SK-N-SH (cell line): Measurements from ENCODE around the gene ANGPTL4. TPM values are rescaled to one million over a fixed set of nuclear protein-coding genes. Genes with fewer than 3 reads are reported as not detected.

Source experiments
- CTCF ChIA-PET: fragments of 300-600, 350-600 bp; formaldehyde crosslinking; extraction: SDS; loops from one replicate; lab custom pipeline; 2021; lab: Yijun Ruan, JAX
- POLR2A ChIA-PET: fragments of 350-600 bp; sonication (Branson Sonifier 250); formaldehyde crosslinking; extraction: SDS; loops from one replicate; lab custom pipeline; 2020; ENCODE audit warnings: antibody characterized with exemption, inconsistent platforms; lab: Yijun Ruan, JAX
- DNase-seq: peaks from one replicate; pipeline ENCODE4 v3.0.0; 2012
- H2AFZ ChIP-seq: fragments of 200-600 bp; sonication (generic); 2 replicates; pipeline ENCODE4 v1.8.1; 2016; ENCODE audit warnings: antibody characterized with exemption, mild to moderate bottlenecking, low read depth
- H3F3A ChIP-seq: fragments of 200-600 bp; sonication (generic); replicated peaks from 2 replicates; pipeline ENCODE3; 2016; ENCODE audit warnings: antibody characterized with exemption, mild to moderate bottlenecking; ENCODE audit not compliant: insufficient read depth
- H3K27ac ChIP-seq, 2 experiments: fragments of 200-500 bp in 1 of 2; fragments of 200-600 bp in 1 of 2; sonication (Bioruptor generic) in 1 of 2; sonication (generic), shearing (Covaris generic) in 1 of 2; 2 replicates each; pipeline versions ENCODE4 v1.5.1 to v1.6.1; 2014 to 2016; ENCODE audit warnings: low read depth in 2 of 2, inconsistent platforms in 1 of 2, low read length in 1 of 2, mild to moderate bottlenecking in 1 of 2, mixed read lengths in 1 of 2
- H3K27me3 ChIP-seq: fragments of 200-600 bp; sonication (generic), shearing (Covaris generic); 2 replicates; pipeline ENCODE4 v1.6.1; 2016; ENCODE audit warnings: mixed run types; ENCODE audit not compliant: insufficient read depth
- H3K36me3 ChIP-seq, 2 experiments: fragments of 200-500 bp in 1 of 2; fragments of 200-600 bp in 1 of 2; sonication (Bioruptor generic) in 1 of 2; sonication (generic) in 1 of 2; replicated peaks in 1 of 2; 2 replicates each; pipeline versions ENCODE3 to v1.5.1; 2014 to 2016; ENCODE audit warnings: low read length in 1 of 2, mild to moderate bottlenecking in 1 of 2; ENCODE audit not compliant: insufficient read depth in 2 of 2, control insufficient read depth in 1 of 2
- H3K4me1 ChIP-seq, 2 experiments: fragments of 200-500 bp in 1 of 2; fragments of 200-600 bp in 1 of 2; sonication (Bioruptor generic) in 1 of 2; sonication (generic), shearing (Covaris generic) in 1 of 2; 2 replicates each; pipeline versions ENCODE4 v1.5.1 to v1.6.1; 2014 to 2016; ENCODE audit warnings: low read depth in 1 of 2, low read length in 1 of 2, mixed run types in 1 of 2; ENCODE audit not compliant: insufficient read depth in 2 of 2, control insufficient read depth in 1 of 2
- H3K4me2 ChIP-seq: fragments of 200-600 bp; sonication (generic), shearing (Covaris generic); 2 replicates; pipeline ENCODE4 v1.6.1; 2017; ENCODE audit warnings: mixed run types
- H3K4me3 ChIP-seq, 2 experiments: fragments of 200-500 bp in 1 of 2; fragments of 200-600 bp in 1 of 2; sonication (Bioruptor generic) in 1 of 2; sonication (generic), shearing (Covaris generic) in 1 of 2; 2 replicates each; pipeline versions ENCODE4 v1.5.1 to v1.8.1; 2014 to 2016; ENCODE audit warnings: low read depth in 2 of 2, inconsistent platforms in 1 of 2, low read length in 1 of 2, mild to moderate bottlenecking in 1 of 2, mixed read lengths in 1 of 2, moderate library complexity in 1 of 2
- H3K79me2 ChIP-seq: fragments of 200-600 bp; sonication (generic); 2 replicates; pipeline ENCODE4 v1.8.1; 2017; ENCODE audit warnings: mild to moderate bottlenecking; ENCODE audit not compliant: insufficient read depth
- H3K9ac ChIP-seq: fragments of 200-600 bp; sonication (generic); 2 replicates; pipeline ENCODE4 v1.6.1; 2017; ENCODE audit warnings: mixed run types
- H3K9me2 ChIP-seq: fragments of 200-600 bp; sonication (generic); 2 replicates; pipeline ENCODE4 v1.6.1; 2017; ENCODE audit warnings: mixed run types
- H3K9me3 ChIP-seq: fragments of 200-600 bp; sonication (generic); 2 replicates; pipeline ENCODE4 v1.6.1; 2017; ENCODE audit warnings: mixed run types, mild to moderate bottlenecking, moderate library complexity
- H4K20me1 ChIP-seq: fragments of 200-600 bp; sonication (generic); 2 replicates; pipeline ENCODE4 v1.6.1; 2017; ENCODE audit warnings: mild to moderate bottlenecking, mixed run types; ENCODE audit not compliant: insufficient read depth
- ELF1 ChIP-seq: IDR thresholded peaks from 2 replicates; pipeline ENCODE4 v1.4.0; 2012
- EP300 ChIP-seq, 2 experiments: IDR thresholded peaks; 2 replicates each; pipeline versions ENCODE4 v1.4.0 to v1.6.1; 2012; ENCODE audit warnings: borderline replicate concordance in 1 of 2, low read depth in 1 of 2, low read length in 1 of 2
- GABPA ChIP-seq: IDR thresholded peaks from 2 replicates; pipeline ENCODE4 v1.4.0; 2012; ENCODE audit warnings: low read depth, mild to moderate bottlenecking
- GATA2 ChIP-seq: sonication (generic); formaldehyde crosslinking; IDR thresholded peaks from 2 replicates; pipeline ENCODE4 v1.5.0; 2020; ENCODE audit warnings: mild to moderate bottlenecking, missing genetic modification reagents
- JUND ChIP-seq: IDR thresholded peaks from 2 replicates; pipeline ENCODE4 v1.4.0; 2012
- MEF2A ChIP-seq: IDR thresholded peaks from 2 replicates; pipeline ENCODE4 v1.4.0; 2012; ENCODE audit warnings: low read depth, borderline replicate concordance
- NFIC ChIP-seq: IDR thresholded peaks from 2 replicates; pipeline ENCODE4 v1.4.0; 2012; ENCODE audit warnings: borderline replicate concordance
- POLR2AphosphoS5 ChIP-seq: IDR thresholded peaks from 2 replicates; pipeline ENCODE4 v1.6.1; 2012; ENCODE audit warnings: low read depth, low read length
- RFX5 ChIP-seq: IDR thresholded peaks from 2 replicates; pipeline ENCODE4 v1.6.1; 2012; ENCODE audit warnings: mild to moderate bottlenecking, improper control_type of control experiment, low read length
- RXRA ChIP-seq: IDR thresholded peaks from 2 replicates; pipeline ENCODE4 v1.4.0; 2012; ENCODE audit warnings: low read depth, mild to moderate bottlenecking, borderline replicate concordance
- SMC3 ChIP-seq: IDR thresholded peaks from 2 replicates; pipeline ENCODE4 v1.6.1; 2012; ENCODE audit warnings: low read depth, low read length, improper control_type of control experiment
- TCF12 ChIP-seq: IDR thresholded peaks from 2 replicates; pipeline ENCODE4 v1.4.0; 2012
- WGBS: methylation state at CpG from one replicate; pipeline ENCODE4 v1.1.6; 2017; ENCODE audit warnings: low lambda C conversion rate; 5-methylcytosine and 5-hydroxymethylcytosine counted together
- polyA plus RNA-seq, 3 experiments: library from polyadenylated mRNA; depleted of rRNA; stranded (reverse); fragments of >200 nt; gene quantifications; 2 replicates each; pipeline ENCODE4 v1.2.3, GENCODE V29; 2012
- TF ChIP-seq, protein P1 (sequence below): IDR thresholded peaks from 2 replicates; pipeline ENCODE4 v1.4.0; 2012; ENCODE audit warnings: low read depth
- TF ChIP-seq, protein P2 (sequence below): fragments of 200-600 bp; sonication (generic); IDR thresholded peaks from 2 replicates; pipeline ENCODE4 v1.6.1; 2017; ENCODE audit warnings: antibody characterized with exemption, mild to moderate bottlenecking, moderate library complexity
- TF ChIP-seq, protein P3 (sequence below): IDR thresholded peaks from 2 replicates; pipeline ENCODE4 v1.4.0; 2012; ENCODE audit warnings: low read depth, borderline replicate concordance
- TF ChIP-seq, protein P4 (sequence below): IDR thresholded peaks from 2 replicates; pipeline ENCODE4; 2012
- TF ChIP-seq, protein P5 (sequence below): IDR thresholded peaks from 2 replicates; pipeline ENCODE4 v1.6.1; 2012; ENCODE audit warnings: mild to moderate bottlenecking, low read depth, low read length, moderate library complexity
- TF ChIP-seq, protein P6 (sequence below): fragments of 150-350 bp; IDR thresholded peaks from 2 replicates; pipeline ENCODE4 v1.6.1; 2016; ENCODE audit warnings: mild to moderate bottlenecking, low read depth, low read length

ANGPTL4 gene
- polyA plus RNA-seq, 1 of the 3 experiments (the other 2 are of a cell fraction) = 62.5 TPM

DNA sequence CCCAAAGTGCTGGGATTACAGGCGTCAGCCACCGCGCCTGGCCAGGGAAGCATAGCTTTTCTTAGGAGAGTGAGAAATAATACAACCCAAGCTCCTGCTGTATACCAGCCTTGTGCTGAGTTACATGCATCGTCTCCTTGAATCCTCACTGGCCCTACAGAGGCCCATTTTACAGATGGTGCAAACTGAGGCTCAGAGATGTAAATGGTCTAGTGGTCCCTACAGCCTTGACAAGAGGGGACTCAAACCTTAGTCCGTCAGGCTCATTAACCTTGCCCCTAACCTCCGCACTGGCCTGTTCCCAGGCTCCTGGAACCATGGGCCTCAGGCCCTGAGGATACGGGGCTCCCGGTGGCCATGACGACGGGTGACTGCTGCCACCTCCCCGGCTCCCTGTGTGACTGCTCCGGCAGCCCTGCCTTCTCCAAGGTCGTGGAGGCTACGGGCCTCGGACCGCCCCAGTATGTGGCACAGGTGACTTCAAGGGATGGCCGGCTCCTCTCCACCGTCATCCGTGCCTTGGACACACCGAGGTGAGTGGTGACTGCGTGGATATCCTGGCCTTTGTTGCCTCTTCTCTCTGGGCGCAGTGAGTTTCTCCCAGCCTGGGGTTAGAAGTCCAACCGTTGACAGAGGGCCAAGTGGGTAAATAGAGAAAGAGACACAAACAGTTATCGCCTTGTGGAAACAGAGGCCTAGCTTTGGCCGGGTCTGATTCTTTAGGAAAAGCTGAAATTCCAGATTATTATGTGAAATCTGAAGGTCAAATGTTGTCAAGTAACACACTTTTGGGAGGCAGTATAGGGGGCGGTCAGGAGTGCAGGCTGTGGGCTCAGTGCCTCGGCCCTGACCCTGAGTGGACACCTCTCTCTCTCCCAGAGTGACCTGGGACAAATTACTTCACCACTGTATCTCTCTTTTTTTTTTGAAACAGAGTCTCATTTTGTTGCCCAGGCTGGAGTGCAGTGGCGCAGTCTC is 57.8 kb downstream of the ANGPTL4 start:
- Histone ChIP-seq H3K4me3 (no peak overlapping the region), H3F3A (peaks cover 3% of the 10 kb centered on the region), H3K27me3 (no peaks in the 10 kb centered on the region), H3K4me2 (no peak overlapping the region), H3K4me1 (peaks cover 0 to 8% of the 10 kb centered on the region in 2 experiments; a peak in 2 of 4 replicates)
- TF ChIP-seq, protein P1, sequence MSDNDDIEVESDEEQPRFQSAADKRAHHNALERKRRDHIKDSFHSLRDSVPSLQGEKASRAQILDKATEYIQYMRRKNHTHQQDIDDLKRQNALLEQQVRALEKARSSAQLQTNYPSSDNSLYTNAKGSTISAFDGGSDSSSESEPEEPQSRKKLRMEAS = no peak
- TF ChIP-seq, protein P2, sequence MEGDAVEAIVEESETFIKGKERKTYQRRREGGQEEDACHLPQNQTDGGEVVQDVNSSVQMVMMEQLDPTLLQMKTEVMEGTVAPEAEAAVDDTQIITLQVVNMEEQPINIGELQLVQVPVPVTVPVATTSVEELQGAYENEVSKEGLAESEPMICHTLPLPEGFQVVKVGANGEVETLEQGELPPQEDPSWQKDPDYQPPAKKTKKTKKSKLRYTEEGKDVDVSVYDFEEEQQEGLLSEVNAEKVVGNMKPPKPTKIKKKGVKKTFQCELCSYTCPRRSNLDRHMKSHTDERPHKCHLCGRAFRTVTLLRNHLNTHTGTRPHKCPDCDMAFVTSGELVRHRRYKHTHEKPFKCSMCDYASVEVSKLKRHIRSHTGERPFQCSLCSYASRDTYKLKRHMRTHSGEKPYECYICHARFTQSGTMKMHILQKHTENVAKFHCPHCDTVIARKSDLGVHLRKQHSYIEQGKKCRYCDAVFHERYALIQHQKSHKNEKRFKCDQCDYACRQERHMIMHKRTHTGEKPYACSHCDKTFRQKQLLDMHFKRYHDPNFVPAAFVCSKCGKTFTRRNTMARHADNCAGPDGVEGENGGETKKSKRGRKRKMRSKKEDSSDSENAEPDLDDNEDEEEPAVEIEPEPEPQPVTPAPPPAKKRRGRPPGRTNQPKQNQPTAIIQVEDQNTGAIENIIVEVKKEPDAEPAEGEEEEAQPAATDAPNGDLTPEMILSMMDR = no peak
- no peak for TF ChIP-seq MEF2A
- TF ChIP-seq, protein P3, sequence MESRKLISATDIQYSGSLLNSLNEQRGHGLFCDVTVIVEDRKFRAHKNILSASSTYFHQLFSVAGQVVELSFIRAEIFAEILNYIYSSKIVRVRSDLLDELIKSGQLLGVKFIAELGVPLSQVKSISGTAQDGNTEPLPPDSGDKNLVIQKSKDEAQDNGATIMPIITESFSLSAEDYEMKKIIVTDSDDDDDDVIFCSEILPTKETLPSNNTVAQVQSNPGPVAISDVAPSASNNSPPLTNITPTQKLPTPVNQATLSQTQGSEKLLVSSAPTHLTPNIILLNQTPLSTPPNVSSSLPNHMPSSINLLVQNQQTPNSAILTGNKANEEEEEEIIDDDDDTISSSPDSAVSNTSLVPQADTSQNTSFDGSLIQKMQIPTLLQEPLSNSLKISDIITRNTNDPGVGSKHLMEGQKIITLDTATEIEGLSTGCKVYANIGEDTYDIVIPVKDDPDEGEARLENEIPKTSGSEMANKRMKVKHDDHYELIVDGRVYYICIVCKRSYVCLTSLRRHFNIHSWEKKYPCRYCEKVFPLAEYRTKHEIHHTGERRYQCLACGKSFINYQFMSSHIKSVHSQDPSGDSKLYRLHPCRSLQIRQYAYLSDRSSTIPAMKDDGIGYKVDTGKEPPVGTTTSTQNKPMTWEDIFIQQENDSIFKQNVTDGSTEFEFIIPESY = no peak
- TF ChIP-seq, protein P4, sequence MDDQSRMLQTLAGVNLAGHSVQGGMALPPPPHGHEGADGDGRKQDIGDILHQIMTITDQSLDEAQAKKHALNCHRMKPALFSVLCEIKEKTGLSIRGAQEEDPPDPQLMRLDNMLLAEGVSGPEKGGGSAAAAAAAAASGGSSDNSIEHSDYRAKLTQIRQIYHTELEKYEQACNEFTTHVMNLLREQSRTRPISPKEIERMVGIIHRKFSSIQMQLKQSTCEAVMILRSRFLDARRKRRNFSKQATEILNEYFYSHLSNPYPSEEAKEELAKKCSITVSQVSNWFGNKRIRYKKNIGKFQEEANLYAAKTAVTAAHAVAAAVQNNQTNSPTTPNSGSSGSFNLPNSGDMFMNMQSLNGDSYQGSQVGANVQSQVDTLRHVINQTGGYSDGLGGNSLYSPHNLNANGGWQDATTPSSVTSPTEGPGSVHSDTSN = no peak
- TF ChIP-seq RXRA = no peak
- TF ChIP-seq RFX5 = no peak
- TF ChIP-seq JUND = no peak
- TF ChIP-seq POLR2AphosphoS5 = no peak
- TF ChIP-seq SMC3 = no peak
- TF ChIP-seq NFIC = no peak
- TF ChIP-seq GABPA = no peak
- no peak for TF ChIP-seq GATA2 (CRISPR knock-in tag)
- TF ChIP-seq ELF1 = no peak
- TF ChIP-seq EP300 (IDR thresholded peaks at IDR 0.05; ENCODE audit: borderline replicate concordance in 1 of 2, low read depth in 1 of 2, low read length in 1 of 2) = no peak
- TF ChIP-seq, protein P5, sequence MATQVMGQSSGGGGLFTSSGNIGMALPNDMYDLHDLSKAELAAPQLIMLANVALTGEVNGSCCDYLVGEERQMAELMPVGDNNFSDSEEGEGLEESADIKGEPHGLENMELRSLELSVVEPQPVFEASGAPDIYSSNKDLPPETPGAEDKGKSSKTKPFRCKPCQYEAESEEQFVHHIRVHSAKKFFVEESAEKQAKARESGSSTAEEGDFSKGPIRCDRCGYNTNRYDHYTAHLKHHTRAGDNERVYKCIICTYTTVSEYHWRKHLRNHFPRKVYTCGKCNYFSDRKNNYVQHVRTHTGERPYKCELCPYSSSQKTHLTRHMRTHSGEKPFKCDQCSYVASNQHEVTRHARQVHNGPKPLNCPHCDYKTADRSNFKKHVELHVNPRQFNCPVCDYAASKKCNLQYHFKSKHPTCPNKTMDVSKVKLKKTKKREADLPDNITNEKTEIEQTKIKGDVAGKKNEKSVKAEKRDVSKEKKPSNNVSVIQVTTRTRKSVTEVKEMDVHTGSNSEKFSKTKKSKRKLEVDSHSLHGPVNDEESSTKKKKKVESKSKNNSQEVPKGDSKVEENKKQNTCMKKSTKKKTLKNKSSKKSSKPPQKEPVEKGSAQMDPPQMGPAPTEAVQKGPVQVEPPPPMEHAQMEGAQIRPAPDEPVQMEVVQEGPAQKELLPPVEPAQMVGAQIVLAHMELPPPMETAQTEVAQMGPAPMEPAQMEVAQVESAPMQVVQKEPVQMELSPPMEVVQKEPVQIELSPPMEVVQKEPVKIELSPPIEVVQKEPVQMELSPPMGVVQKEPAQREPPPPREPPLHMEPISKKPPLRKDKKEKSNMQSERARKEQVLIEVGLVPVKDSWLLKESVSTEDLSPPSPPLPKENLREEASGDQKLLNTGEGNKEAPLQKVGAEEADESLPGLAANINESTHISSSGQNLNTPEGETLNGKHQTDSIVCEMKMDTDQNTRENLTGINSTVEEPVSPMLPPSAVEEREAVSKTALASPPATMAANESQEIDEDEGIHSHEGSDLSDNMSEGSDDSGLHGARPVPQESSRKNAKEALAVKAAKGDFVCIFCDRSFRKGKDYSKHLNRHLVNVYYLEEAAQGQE = no peak
- TF ChIP-seq, protein P6, sequence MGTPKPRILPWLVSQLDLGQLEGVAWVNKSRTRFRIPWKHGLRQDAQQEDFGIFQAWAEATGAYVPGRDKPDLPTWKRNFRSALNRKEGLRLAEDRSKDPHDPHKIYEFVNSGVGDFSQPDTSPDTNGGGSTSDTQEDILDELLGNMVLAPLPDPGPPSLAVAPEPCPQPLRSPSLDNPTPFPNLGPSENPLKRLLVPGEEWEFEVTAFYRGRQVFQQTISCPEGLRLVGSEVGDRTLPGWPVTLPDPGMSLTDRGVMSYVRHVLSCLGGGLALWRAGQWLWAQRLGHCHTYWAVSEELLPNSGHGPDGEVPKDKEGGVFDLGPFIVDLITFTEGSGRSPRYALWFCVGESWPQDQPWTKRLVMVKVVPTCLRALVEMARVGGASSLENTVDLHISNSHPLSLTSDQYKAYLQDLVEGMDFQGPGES = no peak
- TF ChIP-seq TCF12 = no peak
- TF ChIP-seq, all 33 proteins: peak for 0
- Histone ChIP-seq H3K36me3 (no peaks in the 10 kb centered on the region), H3K9me2 (no peaks in the 10 kb centered on the region), H4K20me1 (no peaks in the 10 kb centered on the region), H3K9ac (no peak overlapping the region), H3K9me3 (no peaks in the 10 kb centered on the region), H3K27ac (no peak overlapping the region), H2AFZ (no peak overlapping the region), H3K79me2 (no peaks in the 10 kb centered on the region)
- POLR2A ChIA-PET = no interaction called here
- CTCF ChIA-PET = interaction anchor here (0.5 to 0.9 kb wide), 3 partner anchors 9 to 156 kb away, joined by 3 read pairs; partner anchors contain the start of gene MARCHF2
- DNase-seq = no peak
- 97% methylated on average over 19 of the region's 28 CpGs for WGBS
